HTERT RPE-1 (cell line): ENCODE measurements around the gene TEAD4.

Experiments
- in situ Hi-C: fragments of 300-500 bp; cut with MboI; formaldehyde crosslinking; loops from 4 replicates; pipeline ENCODE4 v1.14.3; 2020; ENCODE audit warnings: low sequenced_read_pairs

Gene TEAD4

DNA sequence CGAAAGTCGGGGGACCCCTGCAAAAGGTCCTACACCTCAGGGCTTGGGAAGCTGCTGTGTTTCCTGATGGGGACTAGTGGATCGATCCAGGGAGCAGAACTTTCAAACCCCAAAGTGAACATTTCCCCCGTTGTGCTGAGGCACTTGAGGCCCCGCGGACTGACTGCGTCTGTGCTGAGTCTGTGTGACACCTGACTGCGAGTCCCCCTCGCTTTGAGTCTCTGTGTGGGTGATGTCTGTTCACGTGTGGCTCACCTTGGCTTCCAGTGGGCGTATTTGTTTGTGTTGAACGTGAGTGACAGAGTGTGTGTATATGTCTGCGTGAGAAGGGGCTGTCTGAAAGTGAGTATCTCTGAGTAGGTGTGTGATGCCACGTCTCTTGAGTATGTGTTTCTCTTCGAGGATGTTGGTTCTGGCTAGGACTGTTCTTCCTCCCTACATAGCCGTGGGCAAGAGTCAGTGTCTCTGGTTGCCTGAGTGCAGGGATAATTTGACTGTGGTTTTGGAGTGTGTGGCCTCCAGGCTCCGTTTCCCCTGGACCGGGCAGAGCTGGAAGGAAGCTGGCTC is 1.3 kb downstream of the TEAD4 start:
- in situ Hi-C loops = no loop called here

GRCh38 chr12:2960996-2961616 is 1.9 kb downstream of the TEAD4 start:
- in situ Hi-C loops = no loop called here

DNA sequence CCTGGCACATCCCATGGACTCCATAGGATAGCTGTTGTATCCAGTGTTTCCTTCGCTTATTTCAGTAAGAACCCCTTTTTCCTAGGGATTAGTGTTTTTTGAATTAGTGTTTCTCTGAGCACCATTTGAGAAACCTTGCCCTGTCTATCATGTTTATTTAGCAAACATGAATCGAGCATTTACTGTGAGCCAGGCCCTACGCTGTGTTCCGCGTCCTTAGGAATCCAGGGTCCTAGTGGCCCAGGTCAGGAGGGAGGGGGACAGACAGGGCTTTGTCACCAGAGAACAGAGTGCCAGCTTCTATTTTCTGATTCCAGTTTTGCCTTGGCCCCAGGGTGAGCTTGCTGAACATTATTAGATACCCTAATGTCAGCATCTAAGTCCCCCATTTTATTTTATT is 2.5 kb downstream of the TEAD4 start:
- in situ Hi-C loops = no loop called here

DNA sequence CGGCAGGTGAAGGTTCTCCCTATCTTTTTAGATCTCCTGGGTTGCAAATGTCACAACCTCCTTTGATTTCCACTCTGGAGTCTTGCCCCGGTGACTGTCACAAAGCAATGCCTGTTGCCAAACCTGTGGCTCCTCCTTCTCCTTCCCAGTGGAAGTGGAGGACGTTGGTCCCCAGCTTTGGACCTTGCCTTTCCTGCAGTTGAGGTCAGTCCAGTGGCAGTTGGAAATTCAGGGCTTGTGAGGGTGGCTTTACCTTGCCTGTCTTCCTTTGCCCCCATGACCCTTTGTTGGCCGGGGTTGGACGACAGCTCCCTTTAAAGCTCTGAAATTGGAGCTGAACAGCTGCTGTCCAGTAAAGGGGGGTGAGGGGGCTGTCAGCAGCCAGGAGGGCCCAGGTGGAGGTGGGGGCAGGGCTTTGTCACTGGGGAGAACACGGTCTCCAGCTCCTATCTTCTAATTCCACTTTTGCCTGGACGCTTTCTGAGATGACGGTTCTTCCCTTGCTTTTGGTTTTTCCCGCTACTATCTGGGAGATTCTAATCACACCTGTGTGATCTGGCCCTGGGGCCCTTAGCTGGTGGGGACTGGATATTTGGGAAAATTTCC is 4.1 kb downstream of the TEAD4 start:
- in situ Hi-C loops = no loop called here

- in situ Hi-C loops = no loop called here
Measured at GRCh38 chr12:2963760-2964292, 4.6 kb downstream of the TEAD4 start.

DNA sequence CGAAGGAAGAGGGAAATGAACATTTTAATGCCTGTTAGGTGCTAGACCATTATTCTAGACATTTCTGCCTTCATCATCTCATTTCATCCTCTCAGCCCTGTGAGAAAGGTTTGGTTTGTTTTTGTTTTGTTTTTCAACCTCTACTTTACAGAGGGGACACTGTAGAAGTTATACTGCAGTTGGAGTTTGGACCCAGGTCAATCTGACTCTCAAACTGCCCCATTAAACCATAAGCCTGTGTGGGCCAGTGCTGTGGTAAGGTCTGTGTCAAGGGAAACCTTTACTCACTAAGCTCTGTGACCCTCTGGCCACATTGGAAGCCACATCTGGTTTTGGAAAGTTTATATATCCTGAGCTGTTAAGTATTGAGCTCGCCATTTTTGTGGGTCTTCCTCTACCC is 8.5 kb downstream of the TEAD4 start:
- in situ Hi-C loops = no loop called here

GRCh38 chr12:2970744-2971143 is 11.5 kb downstream of the TEAD4 start:
- in situ Hi-C loops = no loop called here

GRCh38 chr12:2973566-2973965 is 14.4 kb downstream of the TEAD4 start:
- in situ Hi-C loops = no loop called here

GRCh38 chr12:2974560-2974971 is 15.4 kb downstream of the TEAD4 start:
- in situ Hi-C loops = no loop called here

GRCh38 chr12:2976581-2976996 is 17.4 kb downstream of the TEAD4 start:
- in situ Hi-C loops = no loop called here

DNA sequence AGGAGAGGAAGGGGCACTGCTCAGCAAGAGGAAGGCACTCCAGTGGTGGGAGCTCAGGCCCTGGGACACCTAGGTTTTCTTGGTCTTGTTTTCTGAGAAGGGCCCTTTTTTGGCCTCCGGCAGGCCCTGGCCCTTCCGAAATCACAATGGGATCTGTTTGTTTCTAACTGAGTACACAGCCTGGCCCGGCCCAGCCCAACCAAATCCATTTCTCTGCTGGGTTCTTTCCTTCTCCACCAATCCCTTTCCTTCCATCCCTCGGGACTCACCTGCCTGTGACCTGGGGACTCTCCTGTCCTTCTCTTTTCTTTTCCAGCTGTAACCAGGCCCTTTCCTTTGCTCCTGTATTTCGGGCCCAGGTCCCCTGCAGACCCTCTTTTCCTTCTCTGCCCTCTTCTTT is 18.6 kb downstream of the TEAD4 start:
- in situ Hi-C loops = no loop called here

DNA sequence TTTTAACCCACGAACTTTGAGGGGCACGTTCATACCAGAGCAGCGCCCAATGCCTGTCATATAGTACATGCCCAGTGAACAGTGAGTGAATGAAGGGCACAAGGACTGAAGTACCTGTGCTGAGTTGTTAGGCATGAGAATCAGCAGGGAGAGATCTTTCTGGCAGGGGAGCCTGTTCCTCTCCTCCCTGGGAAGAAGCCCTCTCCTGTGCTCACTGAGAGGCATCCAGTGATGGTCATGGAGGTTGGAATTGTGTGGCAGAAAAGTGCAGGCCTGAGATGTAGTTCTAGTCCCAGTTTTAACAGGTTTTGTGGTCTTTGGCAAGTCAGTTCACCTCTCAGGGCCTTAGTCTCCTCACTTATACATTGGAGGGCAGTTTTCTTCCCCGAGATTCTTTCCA is 20.6 kb downstream of the TEAD4 start:
- in situ Hi-C loops = no loop called here

- in situ Hi-C loops = no loop called here
Measured at GRCh38 chr12:2980630-2981029, 21.4 kb downstream of the TEAD4 start.

GRCh38 chr12:2982361-2982760 is 23.2 kb downstream of the TEAD4 start:
- in situ Hi-C loops = no loop called here

GRCh38 chr12:2984249-2984648 is 25.1 kb downstream of the TEAD4 start:
- in situ Hi-C loops = no loop called here

- in situ Hi-C loops = no loop called here
Measured at GRCh38 chr12:2984698-2985097, 25.5 kb downstream of the TEAD4 start.

- in situ Hi-C loops = no loop called here
Measured at GRCh38 chr12:2986876-2987275, 27.7 kb downstream of the TEAD4 start.

- in situ Hi-C loops = no loop called here
Measured at GRCh38 chr12:2988494-2988893, 29.3 kb downstream of the TEAD4 start.

DNA sequence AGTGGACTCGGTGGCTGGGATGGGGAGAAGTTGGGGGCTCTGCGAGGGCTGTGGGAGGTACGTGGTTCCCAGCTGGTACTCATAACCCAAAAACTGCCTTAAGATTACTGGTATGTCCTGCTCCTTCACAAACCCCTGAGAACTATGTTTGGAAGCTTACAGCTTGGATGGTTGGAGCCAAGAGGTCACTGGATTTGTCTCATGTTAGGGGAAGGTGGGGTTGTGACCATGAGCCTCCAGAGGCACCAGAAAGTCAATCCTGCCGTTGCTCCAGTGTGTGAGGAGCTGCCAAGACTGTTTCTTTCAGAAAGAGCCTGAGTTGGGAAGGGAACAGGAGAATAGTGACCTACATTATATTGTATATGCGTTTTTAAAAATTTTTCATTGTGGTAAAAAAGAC is 33.5 kb downstream of the TEAD4 start:
- in situ Hi-C loops = no loop called here

DNA sequence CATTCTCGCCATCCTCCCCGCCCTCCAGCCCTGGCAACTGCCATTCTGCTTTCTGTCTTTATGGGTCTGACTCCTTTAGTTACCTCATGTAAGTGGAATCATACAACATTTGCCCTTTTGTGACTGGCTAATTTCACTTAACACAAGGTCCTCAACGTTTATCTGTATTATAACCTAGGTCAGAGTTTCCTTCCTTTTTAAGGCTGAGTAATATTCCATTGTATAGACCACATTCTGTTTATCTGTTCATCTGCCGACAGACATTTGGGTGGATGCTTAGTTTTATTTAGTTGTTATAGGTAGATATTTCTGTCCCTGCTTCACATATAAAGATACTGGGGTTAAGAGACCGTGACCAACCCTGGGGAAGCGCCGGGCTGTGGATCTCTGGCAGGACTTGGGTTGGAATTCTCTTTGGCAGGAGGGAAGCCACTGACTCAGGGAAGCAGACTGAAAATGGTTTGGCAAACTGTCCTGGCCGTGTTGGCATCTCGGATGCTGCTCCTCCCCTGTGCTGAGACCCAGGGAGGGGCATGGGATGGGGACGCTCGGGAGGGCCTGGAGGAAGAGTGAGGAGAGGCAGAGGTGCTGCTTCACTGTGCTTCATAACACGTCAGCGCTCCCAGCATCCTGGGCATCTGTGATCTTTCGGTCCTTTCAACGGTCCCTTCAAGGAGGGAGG is 38.9 kb downstream of the TEAD4 start:
- in situ Hi-C loops = no loop called here

- in situ Hi-C loops = no loop called here
Measured at GRCh38 chr12:2998789-2999264, 39.6 kb downstream of the TEAD4 start.
